GM15510 (cell line): ENCODE measurements around the gene SKOR1.

Experiments
- POLR2A ChIP-seq: IDR thresholded peaks from 3 replicates; pipeline ENCODE4 v1.6.1; 2011; ENCODE audit warnings: borderline replicate concordance; ENCODE audit not compliant: insufficient read length; ENCODE audit errors: extremely low read depth

The SKOR1 gene

GRCh38 chr15:67822537-67823313 lies 2.6 kb upstream of the SKOR1 start:
- no peak for TF ChIP-seq POLR2A

- TF ChIP-seq POLR2A = no peak
Measured at GRCh38 chr15:67823314-67824196, 1.8 kb upstream of the SKOR1 start.

DNA sequence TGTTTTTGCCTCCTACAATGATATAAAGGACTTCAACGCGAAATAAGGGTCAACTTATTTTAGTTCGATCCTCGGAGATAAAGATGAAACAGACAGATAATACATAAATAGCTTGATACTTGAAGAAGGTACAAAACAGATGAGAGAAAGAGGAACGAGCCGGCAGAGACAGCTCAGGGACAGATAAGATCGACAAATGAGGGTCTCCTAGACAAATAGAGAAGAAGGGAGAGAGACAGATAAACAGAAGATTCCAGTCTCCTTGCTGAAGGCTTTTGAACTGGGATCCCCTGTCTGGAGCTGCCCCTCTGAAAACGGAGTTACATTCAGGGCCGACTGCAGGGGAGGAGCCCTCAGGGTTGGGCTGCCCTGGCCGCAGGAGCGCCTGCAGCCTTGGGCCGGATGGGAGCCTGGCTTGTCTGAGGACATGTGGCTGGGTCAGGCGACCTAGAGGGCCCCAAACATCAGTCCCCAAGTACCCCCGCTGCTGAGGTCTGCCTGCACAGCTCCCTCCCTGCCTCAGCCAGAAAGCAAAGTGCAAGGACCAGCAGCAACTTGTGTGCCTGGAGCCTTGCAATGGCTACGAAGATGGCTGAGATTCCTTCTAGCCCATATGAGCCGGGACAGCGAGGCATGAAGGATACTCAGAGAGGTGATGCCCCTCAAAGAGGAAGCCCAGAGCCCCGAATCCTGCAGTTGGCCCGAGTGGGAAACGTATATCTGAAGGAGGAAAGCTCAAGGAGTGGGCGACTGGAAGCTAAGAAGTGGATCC lies 926 bp upstream of the SKOR1 start:
- TF ChIP-seq POLR2A = no peak

GRCh38 chr15:67825881-67826716 lies 790 bp downstream of the SKOR1 start:
- no peak for TF ChIP-seq POLR2A

DNA sequence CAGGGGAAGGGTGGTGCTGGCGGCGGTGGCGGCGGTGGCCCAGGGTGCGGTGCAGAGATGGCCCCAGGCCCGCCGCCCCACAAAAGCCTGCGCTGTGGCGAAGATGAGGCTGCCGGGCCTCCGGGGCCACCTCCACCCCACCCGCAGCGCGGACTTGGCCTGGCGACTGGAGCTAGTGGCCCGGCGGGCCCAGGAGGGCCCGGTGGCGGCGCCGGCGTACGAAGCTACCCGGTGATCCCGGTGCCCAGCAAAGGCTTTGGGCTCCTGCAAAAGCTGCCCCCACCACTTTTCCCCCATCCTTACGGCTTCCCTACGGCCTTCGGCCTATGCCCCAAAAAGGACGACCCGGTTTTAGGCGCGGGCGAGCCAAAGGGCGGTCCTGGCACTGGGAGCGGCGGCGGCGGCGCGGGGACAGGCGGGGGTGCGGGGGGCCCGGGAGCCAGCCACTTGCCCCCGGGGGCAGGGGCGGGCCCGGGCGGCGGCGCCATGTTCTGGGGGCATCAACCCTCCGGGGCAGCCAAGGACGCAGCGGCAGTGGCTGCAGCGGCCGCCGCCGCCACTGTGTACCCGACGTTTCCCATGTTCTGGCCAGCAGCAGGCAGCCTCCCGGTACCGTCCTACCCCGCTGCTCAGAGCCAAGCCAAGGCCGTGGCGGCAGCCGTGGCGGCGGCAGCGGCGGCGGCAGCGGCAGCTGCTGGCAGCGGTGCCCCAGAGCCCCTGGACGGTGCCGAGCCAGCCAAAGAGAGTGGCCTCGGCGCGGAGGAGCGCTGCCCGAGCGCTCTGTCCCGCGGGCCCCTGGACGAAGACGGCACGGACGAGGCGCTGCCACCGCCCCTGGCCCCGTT lies 1.6 kb downstream of the SKOR1 start:
- TF ChIP-seq POLR2A = no peak

DNA sequence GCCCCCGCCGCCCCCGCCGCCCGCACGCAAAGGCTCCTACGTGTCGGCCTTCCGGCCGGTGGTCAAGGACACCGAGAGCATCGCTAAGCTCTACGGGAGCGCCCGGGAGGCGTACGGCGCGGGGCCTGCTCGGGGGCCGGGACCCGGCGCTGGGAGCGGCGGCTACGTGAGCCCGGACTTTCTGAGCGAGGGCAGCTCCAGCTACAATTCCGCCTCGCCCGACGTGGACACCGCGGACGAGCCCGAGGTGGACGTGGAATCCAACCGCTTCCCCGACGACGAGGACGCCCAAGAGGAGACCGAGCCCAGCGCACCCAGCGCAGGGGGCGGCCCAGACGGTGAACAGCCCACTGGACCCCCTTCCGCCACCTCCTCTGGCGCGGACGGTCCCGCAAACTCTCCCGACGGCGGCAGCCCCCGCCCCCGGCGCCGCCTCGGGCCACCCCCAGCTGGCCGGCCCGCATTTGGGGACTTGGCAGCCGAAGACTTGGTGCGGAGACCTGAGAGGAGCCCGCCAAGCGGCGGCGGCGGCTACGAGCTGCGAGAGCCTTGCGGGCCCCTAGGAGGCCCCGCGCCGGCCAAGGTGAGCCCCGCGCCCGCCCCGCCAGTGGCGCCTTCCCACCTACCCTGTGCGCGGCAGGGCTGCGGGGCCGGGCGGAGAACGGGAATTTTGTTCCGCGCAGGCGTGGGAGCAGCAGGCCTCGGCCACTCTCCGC lies 2.4 kb downstream of the SKOR1 start:
- TF ChIP-seq POLR2A = no peak

DNA sequence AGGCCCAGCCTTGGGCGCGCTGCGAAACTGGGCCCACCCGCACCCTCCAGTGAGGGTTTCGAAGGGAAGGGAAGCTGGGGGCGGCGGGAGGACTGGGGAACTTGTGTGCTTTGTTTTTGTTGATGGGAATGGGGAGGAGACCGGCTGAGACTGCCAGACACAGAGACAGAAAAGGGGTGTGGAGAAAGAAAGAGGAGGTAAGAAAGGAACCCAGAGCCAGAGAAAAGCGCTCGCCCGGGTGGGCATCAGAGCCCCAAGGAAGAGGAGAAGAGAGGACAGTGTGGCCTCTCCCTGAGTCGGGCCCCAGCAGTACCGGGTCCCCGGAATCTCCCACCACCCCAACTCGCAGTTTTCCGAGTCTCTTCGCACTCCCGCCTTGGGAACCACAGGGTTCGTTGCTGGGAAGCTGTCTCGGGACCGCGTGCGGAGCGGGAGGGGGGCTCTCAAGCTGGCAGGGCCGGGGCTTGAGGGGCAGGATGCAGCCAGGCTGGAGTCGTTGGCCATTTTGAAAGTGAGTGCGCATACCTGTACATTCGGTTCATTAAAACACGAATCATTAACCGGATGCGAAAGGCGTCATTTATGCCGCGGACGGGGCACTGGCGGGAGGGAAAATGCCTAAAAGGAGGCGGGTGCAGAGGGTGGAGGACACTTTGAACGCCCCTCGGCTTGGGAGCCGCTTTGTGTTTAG lies 3.1 kb downstream of the SKOR1 start:
- TF ChIP-seq POLR2A = no peak

DNA sequence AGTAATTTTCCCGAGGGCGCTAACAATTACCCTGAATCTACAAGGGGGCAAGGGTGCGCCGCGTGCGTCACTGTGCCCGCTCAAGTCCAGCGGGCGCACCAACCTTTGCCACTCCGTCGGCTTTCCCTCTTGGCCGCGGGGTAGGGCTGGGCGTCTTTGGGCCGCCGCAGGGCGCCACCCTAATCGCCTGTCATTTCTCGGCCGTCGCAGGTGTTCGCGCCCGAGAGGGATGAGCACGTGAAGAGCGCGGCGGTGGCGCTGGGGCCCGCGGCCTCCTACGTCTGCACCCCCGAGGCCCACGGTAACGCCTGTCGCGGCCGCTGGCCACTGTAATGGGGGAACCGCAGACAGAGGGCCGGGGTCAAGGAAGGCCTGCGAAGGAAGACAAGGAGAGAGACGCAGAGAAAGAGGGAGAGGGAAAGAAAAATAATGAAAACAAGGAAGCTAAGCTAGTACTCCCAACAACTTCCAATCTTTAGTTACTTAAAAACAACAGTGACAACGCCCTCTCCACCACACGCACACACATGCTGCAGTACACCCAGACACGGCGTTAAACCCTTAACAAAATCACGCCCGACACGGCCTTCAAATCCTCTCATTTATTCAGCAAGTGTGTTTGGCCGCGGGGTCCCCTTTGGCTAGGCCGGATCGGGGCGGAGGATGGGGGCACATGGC lies 3.8 kb downstream of the SKOR1 start:
- TF ChIP-seq POLR2A = no peak

- TF ChIP-seq POLR2A = no peak
Measured at GRCh38 chr15:67829647-67830504, 4.6 kb downstream of the SKOR1 start.

DNA sequence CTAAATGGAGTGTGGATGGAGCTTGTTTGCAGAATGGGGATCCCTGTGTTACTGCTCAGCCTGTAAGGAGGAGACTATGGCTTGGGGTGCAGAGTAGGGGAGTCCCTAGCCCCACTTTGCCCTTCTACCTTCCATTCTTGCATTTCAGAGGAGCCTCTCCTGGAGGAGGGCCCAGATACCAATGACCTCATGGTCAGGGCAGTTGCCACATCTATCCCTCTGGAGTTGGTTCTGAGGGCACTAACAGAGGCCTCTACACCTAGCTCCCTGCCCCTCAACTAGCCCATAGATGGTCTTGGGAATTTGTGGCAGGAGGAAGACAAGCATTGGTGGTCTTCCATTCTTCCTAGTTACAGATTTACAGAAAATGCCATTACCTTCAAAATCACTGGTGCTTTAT lies 6.1 kb downstream of the SKOR1 start:
- TF ChIP-seq POLR2A = no peak
